ENCODE data around the gene HJURP. TPM values are rescaled to one million over a fixed set of nuclear protein-coding genes. Genes with fewer than 3 reads are reported as not detected.

HJURP gene
- total RNA-seq, 1 donor from 2014 or later, result 42.1 TPM

DNA sequence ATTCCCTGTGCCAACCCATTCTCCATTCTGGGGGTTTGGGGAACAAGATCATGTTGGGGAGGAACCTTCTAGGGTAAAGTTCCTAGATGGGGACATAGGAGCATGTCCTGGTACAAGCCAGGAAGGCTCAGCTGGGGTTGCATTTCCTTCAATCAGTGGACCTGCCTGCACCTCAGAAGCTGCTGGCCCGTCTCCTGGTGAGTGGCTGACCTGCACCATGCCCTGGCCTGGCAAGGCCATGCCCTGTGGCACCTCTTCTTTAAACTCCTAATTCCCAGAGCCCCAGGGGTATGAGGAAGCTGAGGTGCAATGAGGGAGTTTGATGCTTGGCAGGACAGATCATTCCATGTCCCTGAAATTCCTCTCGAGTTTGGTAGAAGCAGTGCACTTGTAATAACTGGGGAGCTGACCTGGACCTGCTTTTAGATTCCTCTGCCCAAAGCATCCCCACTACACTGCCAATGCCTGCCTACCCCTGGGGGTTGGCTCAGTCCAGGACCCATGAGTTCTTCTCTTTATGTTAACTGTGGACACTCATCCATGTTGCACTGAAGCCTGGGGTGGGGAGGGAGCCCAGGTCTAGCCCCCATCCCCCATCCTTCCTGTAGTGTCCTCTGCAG, 50.9 kb downstream of the HJURP start:
- Mint-ChIP-seq H3K27ac (no peak overlapping the region), H3K4me1 (ENCODE audit: unreplicated experiment) (no peaks in the 10 kb centered on the region), H3K36me3 (no peaks in the 10 kb centered on the region), H3K4me3 (no peak overlapping the region), H3K27me3 (peaks cover 27% of the 10 kb centered on the region), H3K9me3 (no peaks in the 10 kb centered on the region)
- TF ChIP-seq, protein P1, sequence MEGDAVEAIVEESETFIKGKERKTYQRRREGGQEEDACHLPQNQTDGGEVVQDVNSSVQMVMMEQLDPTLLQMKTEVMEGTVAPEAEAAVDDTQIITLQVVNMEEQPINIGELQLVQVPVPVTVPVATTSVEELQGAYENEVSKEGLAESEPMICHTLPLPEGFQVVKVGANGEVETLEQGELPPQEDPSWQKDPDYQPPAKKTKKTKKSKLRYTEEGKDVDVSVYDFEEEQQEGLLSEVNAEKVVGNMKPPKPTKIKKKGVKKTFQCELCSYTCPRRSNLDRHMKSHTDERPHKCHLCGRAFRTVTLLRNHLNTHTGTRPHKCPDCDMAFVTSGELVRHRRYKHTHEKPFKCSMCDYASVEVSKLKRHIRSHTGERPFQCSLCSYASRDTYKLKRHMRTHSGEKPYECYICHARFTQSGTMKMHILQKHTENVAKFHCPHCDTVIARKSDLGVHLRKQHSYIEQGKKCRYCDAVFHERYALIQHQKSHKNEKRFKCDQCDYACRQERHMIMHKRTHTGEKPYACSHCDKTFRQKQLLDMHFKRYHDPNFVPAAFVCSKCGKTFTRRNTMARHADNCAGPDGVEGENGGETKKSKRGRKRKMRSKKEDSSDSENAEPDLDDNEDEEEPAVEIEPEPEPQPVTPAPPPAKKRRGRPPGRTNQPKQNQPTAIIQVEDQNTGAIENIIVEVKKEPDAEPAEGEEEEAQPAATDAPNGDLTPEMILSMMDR (conservative IDR thresholded peaks at IDR 0.05), result no peak
- peak; percentile 36 for DNase-seq (ENCODE audit: extremely low spot score, unreplicated experiment)

DNA sequence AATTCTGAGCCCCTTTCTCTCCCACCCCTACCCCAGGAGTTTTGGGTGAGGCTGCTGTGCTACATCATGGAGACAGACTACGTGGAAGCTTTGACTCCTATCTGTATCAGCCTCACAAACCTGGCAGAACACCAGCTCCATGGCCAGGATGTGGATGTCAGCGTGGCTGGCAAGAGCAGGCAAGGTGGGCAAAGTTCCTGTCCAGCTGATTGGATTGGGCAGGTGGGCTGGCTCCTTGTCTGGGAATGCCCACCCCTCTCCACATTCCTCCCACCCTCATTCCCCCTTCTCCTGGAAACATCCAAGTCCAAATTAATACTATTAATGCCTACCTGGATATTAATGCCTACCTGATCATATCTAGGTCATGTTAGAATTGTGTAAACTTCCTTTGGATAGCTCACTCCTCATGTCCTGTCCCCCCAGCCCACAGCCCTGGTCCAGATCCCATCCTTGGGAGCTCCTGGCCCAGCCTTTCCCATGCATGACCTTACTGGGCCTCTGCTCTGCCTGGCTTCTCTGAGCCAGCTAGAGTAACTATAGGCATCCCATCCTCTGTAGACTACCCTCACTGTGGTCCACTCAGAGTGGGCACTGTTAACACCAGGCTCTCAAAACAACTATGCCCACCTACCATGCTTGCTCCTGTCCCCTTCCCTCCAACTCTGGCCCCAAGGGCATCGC, 52.1 kb downstream of the HJURP start:
- H3K36me3 Mint-ChIP-seq, result no peaks in the 10 kb centered on the region
- peak; percentile 50 for DNase-seq (ENCODE audit: extremely low spot score, unreplicated experiment)

GRCh38 chr2:233801357-233802131, 52.8 kb downstream of the HJURP start:
- Mint-ChIP-seq H3K27me3 (peaks cover 27% of the 10 kb centered on the region), H3K9me3 (no peaks in the 10 kb centered on the region), H3K4me3 (no peak overlapping the region), H3K36me3 (no peaks in the 10 kb centered on the region), H3K4me1 (ENCODE audit: unreplicated experiment) (no peaks in the 10 kb centered on the region), H3K27ac (no peak overlapping the region)
- TF ChIP-seq, protein P1 (conservative IDR thresholded peaks at IDR 0.05), result no peak
- DNase-seq (ENCODE audit: extremely low spot score, unreplicated experiment), result peak; percentile 43

More for the DNA sequence above, 52.1 kb downstream of the HJURP start:
- no peaks in the 10 kb centered on the region for H3K4me1 Mint-ChIP-seq (ENCODE audit: unreplicated experiment)
- TF ChIP-seq, protein P1 (conservative IDR thresholded peaks at IDR 0.05), result no peak
- no peak overlapping the region for H3K4me3 Mint-ChIP-seq
- H3K9me3 Mint-ChIP-seq, result no peaks in the 10 kb centered on the region
- H3K27me3 Mint-ChIP-seq, result peaks cover 27% of the 10 kb centered on the region
- H3K27ac Mint-ChIP-seq, result no peak overlapping the region

GRCh38 chr2:233800208-233800607, 54.1 kb downstream of the HJURP start:
- H3K9me3 Mint-ChIP-seq, result no peaks in the 10 kb centered on the region
- TF ChIP-seq, protein P1 (conservative IDR thresholded peaks at IDR 0.05), result no peak
- DNase-seq (ENCODE audit: extremely low spot score, unreplicated experiment), result no peak
- no peak overlapping the region for H3K27ac Mint-ChIP-seq
- H3K4me3 Mint-ChIP-seq, result no peak overlapping the region
- H3K27me3 Mint-ChIP-seq, result peaks cover 25% of the 10 kb centered on the region
- no peaks in the 10 kb centered on the region for H3K36me3 Mint-ChIP-seq
- no peaks in the 10 kb centered on the region for H3K4me1 Mint-ChIP-seq (ENCODE audit: unreplicated experiment)

GRCh38 chr2:233799716-233800115, 54.6 kb downstream of the HJURP start:
- Mint-ChIP-seq H3K4me1 (ENCODE audit: unreplicated experiment) (no peaks in the 10 kb centered on the region), H3K4me3 (no peak overlapping the region), H3K36me3 (no peaks in the 10 kb centered on the region), H3K27ac (no peak overlapping the region), H3K27me3 (peaks cover 21% of the 10 kb centered on the region), H3K9me3 (no peaks in the 10 kb centered on the region)
- TF ChIP-seq, protein P1 (conservative IDR thresholded peaks at IDR 0.05), result no peak
- no peak for DNase-seq (ENCODE audit: extremely low spot score, unreplicated experiment)

Data from type B pancreatic cell (in vitro differentiated cells).